ENCODE measurements around the gene PPM1K.
"Not testable (repeated sequence)": the region's sequence is repeated elsewhere in the genome, so short reads cannot be mapped to it uniquely, and the experiment has no call there.

Gene PPM1K

DNA sequence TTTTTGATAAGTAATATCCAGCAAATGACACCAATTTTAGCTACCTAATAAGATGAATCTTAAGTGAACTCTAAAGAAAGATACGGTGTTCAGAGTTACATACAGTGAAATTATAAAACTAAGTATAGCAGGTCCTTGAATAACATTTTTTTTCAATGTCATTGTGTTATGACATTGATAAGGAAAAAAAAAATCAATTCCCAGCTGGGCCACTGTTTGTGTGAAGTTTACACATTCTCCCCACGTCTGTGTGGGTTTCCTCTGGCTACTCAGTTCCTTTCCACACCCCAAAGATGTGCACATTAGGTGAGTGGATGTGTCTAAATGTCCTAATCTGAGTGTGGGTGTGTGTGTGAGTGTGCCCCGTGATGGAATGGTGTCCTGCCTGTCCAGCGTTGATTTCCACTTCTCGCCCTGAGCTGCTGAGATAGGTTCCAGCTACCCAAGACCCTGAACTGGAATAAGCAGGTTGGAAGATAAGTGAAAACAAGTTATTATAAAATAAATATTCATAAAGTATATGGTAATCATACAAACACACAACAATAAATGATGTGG, 31.2 kb upstream of the PPM1K start:
- TF ChIP-seq, protein P1, sequence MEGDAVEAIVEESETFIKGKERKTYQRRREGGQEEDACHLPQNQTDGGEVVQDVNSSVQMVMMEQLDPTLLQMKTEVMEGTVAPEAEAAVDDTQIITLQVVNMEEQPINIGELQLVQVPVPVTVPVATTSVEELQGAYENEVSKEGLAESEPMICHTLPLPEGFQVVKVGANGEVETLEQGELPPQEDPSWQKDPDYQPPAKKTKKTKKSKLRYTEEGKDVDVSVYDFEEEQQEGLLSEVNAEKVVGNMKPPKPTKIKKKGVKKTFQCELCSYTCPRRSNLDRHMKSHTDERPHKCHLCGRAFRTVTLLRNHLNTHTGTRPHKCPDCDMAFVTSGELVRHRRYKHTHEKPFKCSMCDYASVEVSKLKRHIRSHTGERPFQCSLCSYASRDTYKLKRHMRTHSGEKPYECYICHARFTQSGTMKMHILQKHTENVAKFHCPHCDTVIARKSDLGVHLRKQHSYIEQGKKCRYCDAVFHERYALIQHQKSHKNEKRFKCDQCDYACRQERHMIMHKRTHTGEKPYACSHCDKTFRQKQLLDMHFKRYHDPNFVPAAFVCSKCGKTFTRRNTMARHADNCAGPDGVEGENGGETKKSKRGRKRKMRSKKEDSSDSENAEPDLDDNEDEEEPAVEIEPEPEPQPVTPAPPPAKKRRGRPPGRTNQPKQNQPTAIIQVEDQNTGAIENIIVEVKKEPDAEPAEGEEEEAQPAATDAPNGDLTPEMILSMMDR (conservative IDR thresholded peaks at IDR 0.05; ENCODE audit: low read length), result no peak
- no peak overlapping the region for H3K4me3 ChIP-seq (ENCODE audit: low read length)
- DNase-seq (ENCODE audit: low read depth), result no peak

DNA sequence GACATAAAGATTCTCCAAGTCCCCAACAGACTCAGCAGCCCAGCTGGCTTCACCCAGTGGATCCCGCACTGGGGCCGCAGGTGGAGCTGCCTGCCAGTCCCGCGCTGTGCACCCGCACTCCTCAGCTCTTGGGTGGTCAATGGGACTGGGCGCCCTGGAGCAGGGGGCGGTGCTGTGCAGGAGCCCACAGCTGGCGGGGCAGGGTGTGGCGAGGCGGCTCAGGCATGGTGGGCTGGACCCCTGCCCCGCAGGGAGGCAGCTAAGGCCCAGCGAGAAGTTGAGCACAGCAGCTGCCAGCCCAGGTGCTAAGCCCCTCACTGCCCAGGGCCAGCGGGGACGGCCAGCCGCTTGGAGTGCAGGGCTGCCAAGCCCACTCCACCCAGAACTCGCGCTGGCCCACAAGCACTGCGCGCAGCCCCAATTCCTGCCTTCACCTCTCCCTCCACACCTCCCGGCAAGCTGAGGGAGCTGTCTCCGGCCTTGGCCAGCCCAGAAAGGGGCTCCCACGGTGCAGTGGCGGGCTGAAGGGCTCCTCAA, 28.8 kb upstream of the PPM1K start:
- DNase-seq (ENCODE audit: low read depth); H3K4me3 ChIP-seq (ENCODE audit: low read length): not testable (repeated sequence)

DNA sequence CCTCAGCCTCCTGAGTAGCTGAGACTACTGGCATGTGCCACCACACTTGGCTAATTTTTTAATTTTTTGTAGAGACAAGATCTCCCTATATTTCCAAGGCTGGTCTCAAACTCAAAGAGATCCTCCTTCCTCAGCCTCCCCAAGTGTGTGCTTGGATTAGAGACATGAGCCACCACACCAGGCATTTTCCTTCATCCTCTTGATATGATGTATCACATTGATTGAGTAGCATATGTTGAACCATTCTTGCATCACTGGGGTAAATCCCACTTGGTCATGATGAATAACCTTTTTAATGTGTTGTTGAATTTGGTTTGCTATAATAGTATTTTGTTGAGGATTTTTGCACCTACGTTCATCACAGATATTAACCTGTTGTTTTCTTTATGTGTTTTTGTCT, 24.2 kb upstream of the PPM1K start:
- TF ChIP-seq, protein P1 (conservative IDR thresholded peaks at IDR 0.05; ENCODE audit: low read length), result no peak
- no peak overlapping the region for H3K4me3 ChIP-seq (ENCODE audit: low read length)
- no peak for DNase-seq (ENCODE audit: low read depth)

DNA sequence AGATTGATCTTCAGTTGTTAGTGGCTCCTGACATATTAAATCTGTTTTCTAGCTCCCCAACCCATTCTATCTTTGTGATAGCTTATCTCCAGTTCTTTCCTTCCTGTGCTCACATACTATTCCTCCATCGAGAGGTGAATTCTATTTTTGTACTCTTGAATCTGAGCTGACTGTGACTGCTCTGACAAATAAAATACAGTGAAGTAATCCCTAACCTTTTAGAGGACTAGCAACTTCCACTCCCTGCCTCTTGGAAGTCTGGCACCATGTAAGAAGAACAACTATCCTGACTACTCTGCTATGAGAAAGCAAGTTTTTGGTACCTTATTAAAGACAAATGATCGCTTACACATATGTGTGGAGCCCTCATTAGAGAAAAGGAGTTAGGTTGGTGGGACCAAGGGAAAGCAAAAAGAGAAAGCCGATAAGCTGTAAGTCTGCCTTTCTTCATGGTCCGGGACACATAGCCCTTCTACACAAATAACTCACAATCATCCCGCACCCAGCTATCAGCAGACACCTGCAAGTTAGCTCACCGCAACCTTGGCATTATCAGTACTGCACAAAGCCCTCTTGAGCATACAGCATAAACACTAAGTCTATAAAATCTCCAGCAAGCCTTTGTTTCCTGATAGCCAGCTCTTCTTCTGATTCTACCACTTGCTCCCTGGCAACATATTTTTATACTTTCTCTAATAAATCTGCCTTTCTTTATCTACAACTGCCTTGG, 13.5 kb upstream of the PPM1K start:
- H3K4me3 ChIP-seq (ENCODE audit: low read length), result no peak overlapping the region
- DNase-seq (ENCODE audit: low read depth), result no peak
- TF ChIP-seq, protein P1 (conservative IDR thresholded peaks at IDR 0.05; ENCODE audit: low read length), result no peak

DNA sequence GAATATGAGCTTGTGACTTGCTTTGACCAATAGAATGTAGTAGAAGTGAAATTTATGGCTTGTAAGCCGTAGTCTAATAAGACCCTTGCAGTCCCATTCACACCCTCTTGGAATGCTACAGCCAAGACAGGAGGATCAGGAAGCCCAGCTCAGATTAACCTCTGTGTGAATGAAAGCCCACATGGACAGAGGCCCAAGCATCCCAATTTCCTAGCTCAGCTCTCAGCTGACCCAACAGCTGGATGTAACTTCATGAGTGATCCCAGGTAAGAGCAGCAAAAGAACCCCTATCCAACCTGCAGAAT, 12.8 kb upstream of the PPM1K start:
- no peak for DNase-seq (ENCODE audit: low read depth)
- no peak overlapping the region for H3K4me3 ChIP-seq (ENCODE audit: low read length)
- TF ChIP-seq, protein P1 (conservative IDR thresholded peaks at IDR 0.05; ENCODE audit: low read length), result no peak

DNA sequence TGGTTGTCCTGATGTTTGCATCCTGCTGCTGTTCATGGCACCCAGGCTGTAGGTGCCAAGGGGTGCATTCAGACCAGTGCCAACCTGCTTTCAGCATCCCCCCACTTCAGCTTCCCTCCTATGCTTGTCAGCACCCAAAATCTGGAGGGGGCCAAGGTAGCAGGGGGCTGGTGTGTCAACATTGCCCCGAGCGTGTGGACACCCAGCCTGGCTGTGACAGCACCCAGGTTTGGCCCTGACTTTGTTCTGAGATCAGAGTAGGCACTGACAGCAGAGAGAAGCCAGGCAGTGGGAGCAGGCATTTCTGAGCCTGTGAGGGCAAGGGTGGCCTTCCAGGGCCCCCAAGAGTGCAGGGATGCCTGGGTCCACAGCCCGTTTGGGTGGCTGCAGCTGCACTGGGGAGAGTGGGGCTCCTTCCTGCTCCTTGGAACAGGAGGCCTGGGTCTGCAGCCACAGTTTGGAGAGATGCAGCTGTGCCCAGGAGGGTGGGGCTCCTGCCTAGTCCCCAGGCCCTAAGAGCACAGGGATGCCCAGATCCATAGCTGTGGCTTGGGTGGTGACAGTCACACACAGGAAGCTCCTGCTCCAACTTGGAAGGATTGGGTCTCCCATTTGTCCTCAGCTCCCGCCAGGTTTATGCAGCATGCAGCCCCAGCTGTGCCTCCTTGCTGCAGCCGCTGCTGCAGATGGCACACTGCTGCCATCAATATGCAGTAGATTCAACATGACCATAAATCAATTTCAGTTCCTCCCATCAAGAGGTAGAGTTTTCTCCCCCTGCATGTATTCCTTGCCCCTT, 12.3 kb upstream of the PPM1K start:
- TF ChIP-seq, protein P1 (conservative IDR thresholded peaks at IDR 0.05; ENCODE audit: low read length), result no peak
- H3K4me3 ChIP-seq (ENCODE audit: low read length), result no peak overlapping the region
- no peak for DNase-seq (ENCODE audit: low read depth)

DNA sequence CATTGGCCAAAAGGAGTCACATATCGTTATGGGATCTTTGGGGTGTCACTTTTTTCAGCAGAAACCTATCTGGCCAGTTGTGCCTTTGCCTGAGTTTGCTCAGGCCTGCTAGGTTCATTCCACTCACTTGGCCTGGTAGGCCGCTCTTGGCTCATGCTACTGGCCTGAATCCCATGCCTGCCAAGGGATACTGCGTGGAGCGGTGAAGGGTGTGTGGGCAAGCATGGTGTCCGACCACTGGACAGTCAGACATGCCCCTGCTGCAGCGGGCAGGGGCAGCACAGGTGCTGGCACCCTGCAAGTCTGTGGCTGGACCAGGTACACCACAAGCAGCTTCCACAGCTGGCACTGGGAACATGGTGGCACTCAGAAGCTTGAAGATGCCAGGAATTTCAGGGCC, 11.3 kb upstream of the PPM1K start:
- H3K4me3 ChIP-seq (ENCODE audit: low read length), result no peak overlapping the region
- DNase-seq (ENCODE audit: low read depth), result no peak
- TF ChIP-seq, protein P1 (conservative IDR thresholded peaks at IDR 0.05; ENCODE audit: low read length), result no peak
